ENCODE measurements around the gene MFSD2A. TPM values are rescaled to one million over a fixed set of nuclear protein-coding genes. Genes with fewer than 3 reads are reported as not detected.

MFSD2A gene
- total RNA-seq, 1 experiment from 2014 or later = 12.1 TPM

DNA sequence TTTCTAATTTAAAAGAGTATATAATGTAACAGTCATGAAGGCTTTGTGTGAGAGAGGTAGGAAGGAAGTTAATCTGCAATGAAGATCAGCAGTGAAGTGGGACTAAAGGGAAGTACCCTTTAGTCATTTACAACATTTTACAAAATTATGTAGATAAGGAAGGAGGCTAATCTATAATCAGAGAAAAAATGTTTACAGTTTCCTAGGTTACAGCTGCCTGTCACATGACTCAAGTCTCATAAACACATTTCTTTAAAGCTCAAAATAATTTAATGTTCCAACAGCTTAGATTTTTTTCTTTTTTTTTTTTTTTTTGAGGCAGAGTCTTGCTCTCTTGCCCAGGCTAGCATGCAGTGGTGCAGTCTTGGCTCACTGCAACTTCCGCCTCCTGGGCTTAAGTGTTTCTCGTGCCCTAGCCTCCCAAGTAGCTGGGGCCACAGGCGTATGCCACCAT is 59.3 kb downstream of the MFSD2A start:
- no peaks in the 10 kb centered on the region for H3K79me2 ChIP-seq (ENCODE audit: low read length)
- TF ChIP-seq, protein P1, sequence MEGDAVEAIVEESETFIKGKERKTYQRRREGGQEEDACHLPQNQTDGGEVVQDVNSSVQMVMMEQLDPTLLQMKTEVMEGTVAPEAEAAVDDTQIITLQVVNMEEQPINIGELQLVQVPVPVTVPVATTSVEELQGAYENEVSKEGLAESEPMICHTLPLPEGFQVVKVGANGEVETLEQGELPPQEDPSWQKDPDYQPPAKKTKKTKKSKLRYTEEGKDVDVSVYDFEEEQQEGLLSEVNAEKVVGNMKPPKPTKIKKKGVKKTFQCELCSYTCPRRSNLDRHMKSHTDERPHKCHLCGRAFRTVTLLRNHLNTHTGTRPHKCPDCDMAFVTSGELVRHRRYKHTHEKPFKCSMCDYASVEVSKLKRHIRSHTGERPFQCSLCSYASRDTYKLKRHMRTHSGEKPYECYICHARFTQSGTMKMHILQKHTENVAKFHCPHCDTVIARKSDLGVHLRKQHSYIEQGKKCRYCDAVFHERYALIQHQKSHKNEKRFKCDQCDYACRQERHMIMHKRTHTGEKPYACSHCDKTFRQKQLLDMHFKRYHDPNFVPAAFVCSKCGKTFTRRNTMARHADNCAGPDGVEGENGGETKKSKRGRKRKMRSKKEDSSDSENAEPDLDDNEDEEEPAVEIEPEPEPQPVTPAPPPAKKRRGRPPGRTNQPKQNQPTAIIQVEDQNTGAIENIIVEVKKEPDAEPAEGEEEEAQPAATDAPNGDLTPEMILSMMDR (conservative IDR thresholded peaks at IDR 0.05; ENCODE audit: low read depth, low read length) = no peak
- TF ChIP-seq EZH2phosphoT487 (IDR thresholded peaks at IDR 0.05; ENCODE audit: borderline replicate concordance, low read length) (no peak), EZH2 (IDR thresholded peaks at IDR 0.05; ENCODE audit: low read length, unreplicated experiment) (no peak)
- H3K27ac ChIP-seq (ENCODE audit: low read length) = peak overlapping the region; percentile 96
- H2AFZ ChIP-seq (ENCODE audit: low read length) = no peak overlapping the region
- peak; percentile 23 for DNase-seq
- no TSS peak for BruUV-seq (replicated peaks)
- no peak overlapping the region for H3K4me3 ChIP-seq (ENCODE audit: low read length)
- no peaks in the 10 kb centered on the region for H3K9me3 ChIP-seq (ENCODE audit: low read length)
- no peaks in the 10 kb centered on the region for H3K36me3 ChIP-seq (ENCODE audit: low read depth, low read length)
- peaks cover 23% of the 10 kb centered on the region for H3K4me1 ChIP-seq (ENCODE audit: insufficient read depth, low read length)
- H3K9me2 ChIP-seq (replicated peaks; ENCODE audit: low read length) = no peaks in the 10 kb centered on the region
- CTCF ChIA-PET = interaction anchor here (0.6 to 0.7 kb wide), 4 partner anchors 18 to 737 kb away, joined by 4 to 16 read pairs (median 6); partner anchors contain the start of gene RIMS3
- H3K4me2 ChIP-seq (ENCODE audit: low read length) = peak overlapping the region; percentile 60
- peaks cover 4% of the 10 kb centered on the region for H3F3A ChIP-seq (ENCODE audit: low read length, unreplicated experiment)
- H4K20me1 ChIP-seq (ENCODE audit: low read length) = no peaks in the 10 kb centered on the region
- POLR2A ChIA-PET (ENCODE audit: unreplicated experiment) = interaction anchor here (0.8 kb wide), 1 partner anchor 58 kb away, joined by 3 read pairs; no protein-coding TSS in a partner anchor
- no peak for ATAC-seq
- intact Hi-C loops (cut with micrococcal nuclease) = loop anchor here (2.0 kb wide), 1 partner anchor 19 kb away; no protein-coding TSS in a partner anchor
- no peaks in the 10 kb centered on the region for H3K27me3 ChIP-seq (ENCODE audit: low read length)
- H3K9ac ChIP-seq (ENCODE audit: low read length) = peak overlapping the region; percentile 59

DNA sequence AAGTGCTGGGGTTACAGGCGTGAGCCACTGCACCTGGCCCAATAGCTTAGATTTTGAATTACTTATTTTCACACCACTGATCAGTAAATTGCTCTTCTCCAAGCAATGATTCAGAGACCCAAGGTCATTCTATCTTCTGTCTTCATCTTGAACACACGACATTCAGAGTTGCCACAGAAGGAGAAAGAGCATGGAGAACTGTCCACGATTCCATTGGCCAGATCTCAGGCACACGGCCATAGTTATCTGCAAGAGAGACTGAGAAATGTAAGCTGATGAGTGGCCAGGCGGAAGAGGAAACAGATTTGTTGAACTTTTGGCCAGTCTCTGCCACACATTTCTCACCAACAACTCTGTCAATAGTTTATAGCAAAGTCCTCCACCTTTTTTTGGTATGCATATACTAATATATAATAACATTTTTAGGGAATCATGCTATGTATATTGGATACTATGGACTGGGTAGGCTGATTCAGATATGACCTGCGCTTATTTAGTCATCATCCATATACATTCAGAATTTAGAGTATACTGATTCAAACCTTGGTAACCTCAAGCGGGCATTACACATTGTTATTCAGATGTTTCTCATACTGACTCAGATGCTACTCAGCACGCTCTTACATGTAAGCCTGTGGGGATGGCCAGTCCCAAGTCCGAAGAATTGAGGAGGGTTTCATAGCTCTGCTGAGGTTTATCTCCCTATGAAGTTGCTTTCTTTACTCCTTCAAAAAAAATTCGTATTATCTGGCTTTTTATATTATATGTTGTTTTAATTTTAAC is 60.1 kb downstream of the MFSD2A start:
- H3K36me3 ChIP-seq (ENCODE audit: low read depth, low read length) = no peaks in the 10 kb centered on the region
- CTCF ChIA-PET = interaction anchor here (0.5 to 0.7 kb wide), 2 partner anchors 18 to 113 kb away, joined by 4 to 5 read pairs; partner anchors contain the start of gene MYCL

More for the DNA sequence above, 60.1 kb downstream of the MFSD2A start:
- Histone ChIP-seq H2AFZ (ENCODE audit: low read length) (peak overlapping the region; percentile 42; the same call in 1 of the 2 replicates), H3F3A (ENCODE audit: low read length, unreplicated experiment) (peaks cover 4% of the 10 kb centered on the region), H3K9me2 (replicated peaks; ENCODE audit: low read length) (no peaks in the 10 kb centered on the region), H3K4me1 (ENCODE audit: insufficient read depth, low read length) (peaks cover 23% of the 10 kb centered on the region), H3K4me2 (ENCODE audit: low read length) (peak overlapping the region; percentile 60), H4K20me1 (ENCODE audit: low read length) (no peaks in the 10 kb centered on the region), H3K27ac (ENCODE audit: low read length) (peak overlapping the region; percentile 96), H3K9me3 (ENCODE audit: low read length) (no peaks in the 10 kb centered on the region), H3K9ac (ENCODE audit: low read length) (peak overlapping the region; percentile 59), H3K4me3 (ENCODE audit: low read length) (no peak overlapping the region), H3K79me2 (ENCODE audit: low read length) (no peaks in the 10 kb centered on the region), H3K27me3 (ENCODE audit: low read length) (no peaks in the 10 kb centered on the region)
- TF ChIP-seq EZH2 (IDR thresholded peaks at IDR 0.05; ENCODE audit: low read length, unreplicated experiment) (no peak), EZH2phosphoT487 (IDR thresholded peaks at IDR 0.05; ENCODE audit: borderline replicate concordance, low read length) (no peak)
- TF ChIP-seq, protein P1 (conservative IDR thresholded peaks at IDR 0.05; ENCODE audit: low read depth, low read length) = no peak
- no TSS peak for BruUV-seq (replicated peaks)
- DNase-seq (peak; percentile 97), ATAC-seq (peak; percentile 96)
- POLR2A ChIA-PET (ENCODE audit: unreplicated experiment) = interaction anchor here (0.8 kb wide), 1 partner anchor 59 kb away, joined by 3 read pairs; no protein-coding TSS in a partner anchor
- intact Hi-C loops (cut with micrococcal nuclease) = loop anchor here (2.0 kb wide), 1 partner anchor 18 kb away; no protein-coding TSS in a partner anchor

Measured in PC-3 (cell line).